Anterior cingulate cortex (tissue), 58 donors: Measurements from ENCODE around the gene G6PC3.
"Not testable (repeated sequence)": the region's sequence is repeated elsewhere in the genome, so short reads cannot be mapped to it uniquely, and the experiment has no call there.

Experiments used
- DNase-seq, 58 donors: peaks; one replicate each; lab custom pipeline; 2025; lab: John Stamatoyannopoulos, UW

The G6PC3 gene

GRCh38 chr17:44070455-44071197 lies at the start of gene G6PC3:
Gene G6PC3 (plus strand): TSS chr17:44070735. CDS start chr17:44070966, 231 bp downstream.
- peak; percentile 77 to 98 (median 94) for DNase-seq

- not testable (repeated sequence) for DNase-seq
Measured at GRCh38 chr17:44021227-44021626, 49.3 kb upstream of the G6PC3 start.

GRCh38 chr17:44022246-44022645 lies 48.3 kb upstream of the G6PC3 start:
- DNase-seq = no peak

GRCh38 chr17:44023545-44024270 lies 46.8 kb upstream of the G6PC3 start:
- DNase-seq = no peak

GRCh38 chr17:44024271-44024663 lies 46.3 kb upstream of the G6PC3 start:
- peak in 12 of 58 donors; percentile 8 to 30 (median 16) for DNase-seq

- DNase-seq = peak in 1 of 58 donors; percentile 2
Measured at GRCh38 chr17:44024853-44025252, 45.7 kb upstream of the G6PC3 start.

- DNase-seq = no peak
Measured at GRCh38 chr17:44029736-44030135, 40.8 kb upstream of the G6PC3 start.

- no peak for DNase-seq
Measured at GRCh38 chr17:44030482-44030881, 40.1 kb upstream of the G6PC3 start.

GRCh38 chr17:44033861-44034408 lies 36.6 kb upstream of the G6PC3 start:
- DNase-seq = no peak

- DNase-seq = not testable (repeated sequence)
Measured at GRCh38 chr17:44034688-44035087, 35.8 kb upstream of the G6PC3 start.

GRCh38 chr17:44037471-44037870 lies 33.1 kb upstream of the G6PC3 start:
- no peak for DNase-seq

GRCh38 chr17:44038604-44039011 lies 31.9 kb upstream of the G6PC3 start:
- DNase-seq = peak in 25 of 58 donors; percentile 8 to 64 (median 34)

- no peak for DNase-seq
Measured at GRCh38 chr17:44039829-44040635, 30.5 kb upstream of the G6PC3 start.

- DNase-seq = peak in 3 of 58 donors; percentile 4 to 11 (median 4)
Measured at GRCh38 chr17:44043272-44043696, 27.3 kb upstream of the G6PC3 start.

- no peak for DNase-seq
Measured at GRCh38 chr17:44044071-44044470, 26.5 kb upstream of the G6PC3 start.

GRCh38 chr17:44045486-44045885 lies 25.0 kb upstream of the G6PC3 start:
- DNase-seq = no peak

GRCh38 chr17:44046893-44047292 lies 23.6 kb upstream of the G6PC3 start:
- not testable (repeated sequence) for DNase-seq

GRCh38 chr17:44049294-44050060 lies 21.1 kb upstream of the G6PC3 start:
- DNase-seq = no peak

- no peak for DNase-seq
Measured at GRCh38 chr17:44053125-44053872, 17.2 kb upstream of the G6PC3 start.
